Central memory CD8-positive, alpha-beta T cell (primary cell): ENCODE data around the gene SLC6A13.

Source experiments
- ATAC-seq: fragments of 150-1000 bp; cut with Tn5 transposase; replicated peaks from 2 replicates; pipeline ENCODE4 v1.10.0; 2022; ENCODE audit warnings: mild to moderate bottlenecking, moderate FRiP score, moderate number of reproducible peaks; ENCODE audit not compliant: poor library complexity, severe bottlenecking; ENCODE audit errors: extremely low read depth
- DNase-seq, 2 donors: peaks; one replicate each; pipeline ENCODE4 v3.0.0; 2021; ENCODE audit warnings: low spot score in 2 of 2
- H3K27ac Mint-ChIP-seq: one replicate; pipeline ENCODE4 v1.8.0; 2022; ENCODE audit warnings: low read depth, mild to moderate bottlenecking, moderate library complexity, mixed read lengths
- H3K27me3 Mint-ChIP-seq: one replicate; pipeline ENCODE4 v1.8.0; 2022; ENCODE audit warnings: mixed read lengths
- H3K36me3 Mint-ChIP-seq: one replicate; pipeline ENCODE4 v1.8.0; 2022; ENCODE audit warnings: mild to moderate bottlenecking, moderate library complexity, mixed read lengths; ENCODE audit not compliant: insufficient read depth
- H3K4me1 Mint-ChIP-seq: one replicate; pipeline ENCODE4 v1.8.0; 2022; ENCODE audit warnings: mixed read lengths
- H3K4me3 Mint-ChIP-seq: one replicate; pipeline ENCODE4 v1.8.0; 2022; ENCODE audit warnings: mild to moderate bottlenecking, moderate library complexity, mixed read lengths
- H3K9me3 Mint-ChIP-seq: one replicate; pipeline ENCODE4 v1.8.0; 2022; ENCODE audit warnings: mixed read lengths

The SLC6A13 gene

GRCh38 chr12:184811-185575, 77.6 kb downstream of the SLC6A13 start:
- Mint-ChIP-seq H3K4me3 (no peak overlapping the region), H3K4me1 (peaks cover 6% of the 10 kb centered on the region), H3K9me3 (no peaks in the 10 kb centered on the region), H3K27me3 (peaks cover 39% of the 10 kb centered on the region), H3K27ac (no peak overlapping the region), H3K36me3 (peaks cover 2% of the 10 kb centered on the region)
- no peak for DNase-seq
- no peak for ATAC-seq

GRCh38 chr12:182381-182892, 80.2 kb downstream of the SLC6A13 start:
- H3K9me3 Mint-ChIP-seq, result no peaks in the 10 kb centered on the region
- H3K36me3 Mint-ChIP-seq, result no peaks in the 10 kb centered on the region
- ATAC-seq (no peak), DNase-seq (no peak)
- peaks cover 8% of the 10 kb centered on the region for H3K4me1 Mint-ChIP-seq
- no peak overlapping the region for H3K4me3 Mint-ChIP-seq
- no peak overlapping the region for H3K27ac Mint-ChIP-seq
- H3K27me3 Mint-ChIP-seq, result peaks cover 48% of the 10 kb centered on the region

DNA sequence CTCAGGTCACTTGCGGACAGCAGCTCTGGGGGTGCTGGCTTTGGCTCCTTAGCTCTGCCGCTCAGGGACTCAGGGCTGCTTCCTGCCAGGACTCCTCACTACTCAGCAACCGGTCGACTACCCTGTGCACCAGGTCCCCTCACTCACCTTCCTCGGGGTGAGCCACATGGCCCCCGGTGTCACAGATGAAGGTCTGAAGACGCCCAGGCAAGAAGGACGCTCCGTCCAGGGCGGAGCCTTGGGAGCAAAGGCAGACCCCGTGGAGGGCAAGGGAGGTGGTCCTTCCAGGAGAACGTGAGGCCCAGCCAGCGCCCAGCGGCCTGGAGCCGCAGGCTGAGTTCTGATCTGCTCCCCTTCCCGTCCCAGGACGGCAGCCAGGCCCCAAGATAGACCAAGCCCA, 80.7 kb downstream of the SLC6A13 start:
- Mint-ChIP-seq H3K27me3 (peaks cover 49% of the 10 kb centered on the region), H3K4me3 (no peak overlapping the region), H3K4me1 (peaks cover 8% of the 10 kb centered on the region), H3K9me3 (no peaks in the 10 kb centered on the region), H3K27ac (no peak overlapping the region), H3K36me3 (no peaks in the 10 kb centered on the region)
- no peak for DNase-seq
- no peak for ATAC-seq

DNA sequence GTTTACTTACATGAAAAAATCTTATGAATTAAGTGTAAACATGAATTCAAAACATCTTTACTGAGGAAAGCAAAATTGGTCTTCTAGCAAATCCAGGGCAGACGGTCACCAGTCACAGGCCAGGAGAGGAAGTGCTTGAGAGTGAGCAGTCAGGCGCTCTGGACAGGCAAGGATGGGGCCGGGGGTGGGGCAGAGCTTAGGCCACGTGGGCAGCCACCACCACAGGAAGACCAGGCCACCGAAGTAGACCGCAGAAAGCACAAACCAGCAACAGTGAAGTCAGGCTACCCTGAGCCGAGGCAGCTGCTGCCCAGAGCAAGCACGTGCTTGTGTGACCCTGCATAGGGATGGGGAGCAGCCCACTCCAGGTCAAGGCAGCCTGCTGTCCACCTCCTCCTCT, 82.2 kb downstream of the SLC6A13 start:
- Mint-ChIP-seq H3K27me3 (peaks cover 40% of the 10 kb centered on the region), H3K36me3 (peaks cover 2% of the 10 kb centered on the region), H3K4me1 (peaks cover 8% of the 10 kb centered on the region), H3K27ac (no peak overlapping the region), H3K4me3 (no peak overlapping the region), H3K9me3 (no peaks in the 10 kb centered on the region)
- no peak for ATAC-seq
- DNase-seq, result no peak

GRCh38 chr12:179885-180284, 82.8 kb downstream of the SLC6A13 start:
- H3K36me3 Mint-ChIP-seq, result peaks cover 2% of the 10 kb centered on the region
- no peak overlapping the region for H3K4me3 Mint-ChIP-seq
- peaks cover 8% of the 10 kb centered on the region for H3K4me1 Mint-ChIP-seq
- H3K27me3 Mint-ChIP-seq, result peaks cover 40% of the 10 kb centered on the region
- no peak for DNase-seq
- H3K27ac Mint-ChIP-seq, result no peak overlapping the region
- H3K9me3 Mint-ChIP-seq, result no peaks in the 10 kb centered on the region
- ATAC-seq, result no peak

- ATAC-seq, result no peak
- Mint-ChIP-seq H3K36me3 (peaks cover 2% of the 10 kb centered on the region), H3K27ac (no peak overlapping the region), H3K27me3 (peaks cover 40% of the 10 kb centered on the region), H3K4me3 (no peak overlapping the region), H3K9me3 (no peaks in the 10 kb centered on the region), H3K4me1 (peaks cover 8% of the 10 kb centered on the region)
- no peak for DNase-seq
These were observed 83.3 kb downstream of the SLC6A13 start for GRCh38 chr12:179131-179884.

DNA sequence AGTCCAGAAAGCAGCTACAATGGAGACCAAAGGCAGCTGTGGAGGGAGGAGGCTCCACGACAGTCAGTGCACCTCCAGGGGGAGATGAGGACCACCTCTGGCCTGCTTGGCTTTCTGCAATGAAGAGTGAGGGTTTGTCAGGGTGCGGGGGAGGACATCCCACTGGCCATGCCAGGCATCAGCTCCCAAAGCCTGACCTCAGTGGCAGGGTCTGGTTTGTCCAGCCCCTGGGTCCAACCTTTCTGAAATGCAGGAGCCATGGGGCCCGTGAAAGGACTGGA, 83.9 kb downstream of the SLC6A13 start:
- Mint-ChIP-seq H3K4me1 (peaks cover 8% of the 10 kb centered on the region), H3K36me3 (peaks cover 2% of the 10 kb centered on the region), H3K27ac (no peak overlapping the region), H3K27me3 (peaks cover 41% of the 10 kb centered on the region), H3K4me3 (no peak overlapping the region), H3K9me3 (no peaks in the 10 kb centered on the region)
- DNase-seq (no peak), ATAC-seq (no peak)

- ATAC-seq (no peak), DNase-seq (no peak)
- Mint-ChIP-seq H3K27ac (no peak overlapping the region), H3K4me1 (peaks cover 8% of the 10 kb centered on the region), H3K36me3 (peaks cover 2% of the 10 kb centered on the region), H3K9me3 (no peaks in the 10 kb centered on the region), H3K4me3 (no peak overlapping the region), H3K27me3 (peaks cover 41% of the 10 kb centered on the region)
These were observed 84.4 kb downstream of the SLC6A13 start for GRCh38 chr12:177980-178828.

DNA sequence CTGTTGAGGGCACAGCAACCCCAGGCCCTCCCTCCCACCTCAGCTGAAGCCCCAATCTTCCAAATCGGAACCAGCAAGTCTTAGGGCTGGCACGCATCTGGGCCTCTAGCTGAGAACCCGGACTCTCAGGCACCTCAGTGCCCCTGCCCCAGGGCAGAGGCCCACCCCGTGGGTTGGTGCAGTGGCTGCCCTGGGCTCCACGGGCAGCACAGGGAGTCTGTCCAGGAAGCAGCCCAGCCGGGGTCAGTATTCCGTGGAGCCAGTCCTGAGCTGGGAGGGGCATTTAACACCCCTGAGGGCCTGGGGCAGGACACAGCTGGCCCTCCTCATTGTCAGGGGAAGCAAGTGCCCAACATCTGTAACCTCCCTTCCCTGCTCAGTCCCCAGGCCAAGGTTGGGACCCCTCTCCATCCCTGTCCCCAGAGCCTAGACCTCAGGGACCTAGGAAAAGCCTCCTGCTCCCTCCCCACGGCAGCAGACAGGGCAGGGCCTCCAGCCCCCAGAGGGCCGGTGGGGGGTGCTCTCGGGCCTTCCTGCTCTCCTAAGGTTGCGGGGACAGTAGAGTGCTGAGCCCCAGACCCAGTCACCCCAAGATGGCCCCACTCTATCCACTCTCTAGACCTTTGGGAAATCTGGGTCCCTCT, 85.2 kb downstream of the SLC6A13 start:
- Mint-ChIP-seq H3K27ac (no peak overlapping the region), H3K4me1 (peaks cover 8% of the 10 kb centered on the region)
- no peak for ATAC-seq

GRCh38 chr12:176321-177181, 86.1 kb downstream of the SLC6A13 start:
- H3K4me3 Mint-ChIP-seq, result no peak overlapping the region
- peaks cover 53% of the 10 kb centered on the region for H3K27me3 Mint-ChIP-seq

More for the DNA sequence above, 85.2 kb downstream of the SLC6A13 start:
- DNase-seq, result no peak
- H3K9me3 Mint-ChIP-seq, result no peaks in the 10 kb centered on the region
- peaks cover 44% of the 10 kb centered on the region for H3K27me3 Mint-ChIP-seq
- H3K36me3 Mint-ChIP-seq, result peaks cover 2% of the 10 kb centered on the region
- H3K4me3 Mint-ChIP-seq, result no peak overlapping the region

GRCh38 chr12:175759-176158, 86.9 kb downstream of the SLC6A13 start:
- H3K27ac Mint-ChIP-seq, result no peak overlapping the region
- no peak for ATAC-seq

More at GRCh38 chr12:176321-177181, 86.1 kb downstream of the SLC6A13 start:
- Mint-ChIP-seq H3K36me3 (peaks cover 2% of the 10 kb centered on the region), H3K27ac (no peak overlapping the region), H3K9me3 (no peaks in the 10 kb centered on the region), H3K4me1 (peaks cover 8% of the 10 kb centered on the region)
- no peak for ATAC-seq
- DNase-seq, result no peak

More at GRCh38 chr12:175759-176158, 86.9 kb downstream of the SLC6A13 start:
- Mint-ChIP-seq H3K4me3 (no peak overlapping the region), H3K36me3 (peaks cover 2% of the 10 kb centered on the region), H3K9me3 (no peaks in the 10 kb centered on the region), H3K27me3 (peaks cover 61% of the 10 kb centered on the region), H3K4me1 (peaks cover 8% of the 10 kb centered on the region)
- DNase-seq, result no peak
